HUES48 (cell line): ENCODE measurements around the gene CCIN.

Source experiments
- H3K27ac ChIP-seq: one replicate; pipeline ENCODE4 v1.7.0; 2013; ENCODE audit warnings: low read depth, low read length, inconsistent platforms
- H3K27me3 ChIP-seq: 2 replicates; pipeline ENCODE4 v1.6.1; 2013; ENCODE audit warnings: mild to moderate bottlenecking, low read length; ENCODE audit not compliant: control insufficient read depth, insufficient read depth
- H3K36me3 ChIP-seq: 2 replicates; pipeline ENCODE4 v1.6.1; 2013; ENCODE audit warnings: low read length; ENCODE audit not compliant: control insufficient read depth, insufficient read depth
- H3K4me1 ChIP-seq: 2 replicates; pipeline ENCODE4 v1.6.1; 2013; ENCODE audit warnings: mild to moderate bottlenecking, low read length; ENCODE audit not compliant: control insufficient read depth, insufficient read depth
- H3K4me3 ChIP-seq: 2 replicates; pipeline ENCODE4 v1.5.1; 2013; ENCODE audit warnings: mild to moderate bottlenecking, low read depth, low read length
- H3K9ac ChIP-seq: 2 replicates; pipeline ENCODE4 v1.6.1; 2013; ENCODE audit warnings: mild to moderate bottlenecking, low read depth, low read length, moderate library complexity
- H3K9me3 ChIP-seq: 2 replicates; pipeline ENCODE4 v1.6.1; 2013; ENCODE audit warnings: low read length; ENCODE audit not compliant: control insufficient read depth, insufficient read depth

Gene CCIN

DNA sequence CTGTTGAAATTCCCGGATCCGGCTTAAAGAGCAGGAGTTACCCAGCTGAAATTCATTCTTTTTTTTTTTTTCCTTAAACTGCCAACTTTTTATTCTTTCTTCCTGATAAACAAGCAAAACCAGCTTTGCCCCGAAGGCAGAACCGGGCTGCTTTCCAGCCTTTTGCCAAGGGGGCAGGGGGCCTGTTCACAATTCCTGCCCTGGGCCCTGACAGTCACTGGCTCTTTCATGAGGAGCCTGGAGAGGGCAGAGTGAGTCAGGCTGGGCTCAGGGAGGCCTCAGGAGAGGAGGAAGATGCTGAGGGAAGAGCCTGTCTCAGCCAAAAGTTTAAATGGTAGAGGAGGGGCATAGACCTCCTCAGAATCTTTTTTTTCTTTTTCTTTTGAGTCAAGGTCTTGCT lies 27.9 kb upstream of the CCIN start:
- H3K9ac ChIP-seq: no peak overlapping the region
- H3K4me1 ChIP-seq: peaks cover 8% of the 10 kb centered on the region
- H3K27ac ChIP-seq: no peak overlapping the region
- no peaks in the 10 kb centered on the region for H3K36me3 ChIP-seq
- peaks cover 5% of the 10 kb centered on the region; the same call in 1 of the 2 replicates for H3K9me3 ChIP-seq
- peaks cover 48% of the 10 kb centered on the region for H3K27me3 ChIP-seq
- no peak overlapping the region for H3K4me3 ChIP-seq

- H3K36me3 ChIP-seq: no peaks in the 10 kb centered on the region
- H3K4me1 ChIP-seq: peaks cover 8% of the 10 kb centered on the region
- no peak overlapping the region for H3K9ac ChIP-seq
- H3K4me3 ChIP-seq: no peak overlapping the region
- H3K27me3 ChIP-seq: peaks cover 45% of the 10 kb centered on the region
- H3K27ac ChIP-seq: no peak overlapping the region
- H3K9me3 ChIP-seq: peaks cover 5% of the 10 kb centered on the region; the same call in 1 of the 2 replicates
Observed at GRCh38 chr9:36141761-36142160, 27.4 kb upstream of the CCIN start.

DNA sequence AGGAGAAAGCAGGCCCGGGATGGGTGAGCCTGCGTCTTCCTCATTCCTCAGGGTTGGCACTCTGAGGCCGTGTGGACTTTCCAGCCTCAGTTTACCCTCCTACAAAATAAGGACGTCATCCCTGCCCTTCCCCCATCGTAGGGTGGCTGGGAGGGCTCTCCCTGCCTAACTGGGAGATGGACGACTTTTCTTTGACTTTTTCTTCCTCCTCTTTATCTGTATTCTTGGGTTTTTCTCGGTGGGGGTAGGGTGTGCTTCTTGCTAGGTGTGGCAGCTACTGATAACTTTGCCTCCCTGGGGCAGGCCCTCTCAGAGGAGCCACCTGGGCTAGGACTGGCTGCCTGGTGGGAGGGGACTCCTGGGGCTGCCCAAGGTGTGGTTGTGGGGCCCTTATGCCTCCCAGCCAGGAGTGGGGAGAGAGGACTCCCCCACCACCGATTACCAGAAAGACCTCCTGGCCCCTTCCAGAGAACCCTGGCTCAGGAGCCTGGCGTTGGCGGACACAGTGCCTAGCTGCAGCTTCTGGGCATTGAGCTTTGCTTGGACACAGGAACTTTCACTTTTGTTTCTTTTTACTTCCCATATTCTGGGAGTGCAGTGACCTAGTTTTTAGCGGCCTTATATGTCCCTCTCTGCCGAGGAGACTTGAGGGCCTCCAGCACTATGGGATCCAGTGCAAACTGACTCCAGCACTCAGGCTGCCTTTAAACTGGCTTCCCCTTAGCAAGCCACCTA lies 26.5 kb upstream of the CCIN start:
- Histone ChIP-seq H3K4me3 (no peak overlapping the region), H3K27me3 (peaks cover 35% of the 10 kb centered on the region), H3K9me3 (peaks cover 5% of the 10 kb centered on the region; the same call in 1 of the 2 replicates), H3K27ac (no peak overlapping the region), H3K9ac (no peak overlapping the region), H3K4me1 (peaks cover 2% of the 10 kb centered on the region), H3K36me3 (no peaks in the 10 kb centered on the region)

- peaks cover 5% of the 10 kb centered on the region; the same call in 1 of the 2 replicates for H3K9me3 ChIP-seq
- peaks cover 30% of the 10 kb centered on the region for H3K27me3 ChIP-seq
- no peak overlapping the region for H3K27ac ChIP-seq
- no peak overlapping the region for H3K4me3 ChIP-seq
- H3K4me1 ChIP-seq: no peaks in the 10 kb centered on the region
- H3K36me3 ChIP-seq: no peaks in the 10 kb centered on the region
- no peak overlapping the region for H3K9ac ChIP-seq
Observed at GRCh38 chr9:36143245-36143641, 25.9 kb upstream of the CCIN start.

DNA sequence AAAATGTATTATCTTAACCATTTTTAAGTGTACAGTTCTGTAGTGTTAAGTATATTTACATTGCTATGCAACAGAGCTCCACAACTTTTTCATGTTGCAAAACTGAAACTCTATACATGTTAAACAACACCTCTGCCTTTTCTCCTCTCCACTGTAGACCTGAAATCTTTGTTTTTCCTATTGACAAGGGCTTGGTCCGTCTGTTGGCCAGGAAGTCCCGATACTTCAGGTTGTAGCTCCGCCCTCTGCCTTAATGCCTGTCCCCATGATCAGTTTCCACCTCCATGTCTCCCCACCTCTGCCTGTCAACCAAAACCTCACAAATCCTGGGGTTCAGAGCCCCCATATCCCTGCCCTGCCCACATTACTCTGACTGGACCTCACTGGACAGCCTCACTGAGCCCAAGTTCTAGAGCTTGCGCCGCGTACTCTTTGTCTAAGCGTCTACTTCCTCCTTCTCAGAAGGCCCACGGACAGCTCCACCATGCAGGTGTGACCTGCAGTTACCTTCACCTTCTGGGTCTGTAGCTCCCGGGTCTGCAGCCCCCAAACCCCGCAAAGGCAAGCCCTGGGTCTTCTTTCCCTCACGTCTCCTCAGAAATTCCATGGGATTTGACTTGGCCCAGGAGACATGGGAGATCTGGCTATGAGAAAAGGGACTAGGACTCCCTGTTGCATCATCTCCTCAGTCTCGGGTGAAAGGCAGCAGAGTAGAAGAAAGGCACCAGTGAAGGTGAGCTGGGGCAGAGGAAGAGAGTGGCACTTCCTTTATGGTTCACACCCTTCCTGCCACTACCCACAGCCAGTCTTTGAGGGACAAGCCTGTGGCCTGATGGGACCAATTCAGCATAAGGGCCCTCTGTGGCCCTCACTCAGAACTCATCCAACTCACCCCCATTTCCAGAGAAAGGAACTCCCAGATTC lies 24.6 kb upstream of the CCIN start:
- peaks cover 17% of the 10 kb centered on the region for H3K27me3 ChIP-seq
- H3K4me1 ChIP-seq: no peaks in the 10 kb centered on the region
- no peak overlapping the region for H3K27ac ChIP-seq
- peaks cover 5% of the 10 kb centered on the region; the same call in 1 of the 2 replicates for H3K9me3 ChIP-seq
- H3K36me3 ChIP-seq: no peaks in the 10 kb centered on the region
- no peak overlapping the region for H3K9ac ChIP-seq
- no peak overlapping the region for H3K4me3 ChIP-seq

DNA sequence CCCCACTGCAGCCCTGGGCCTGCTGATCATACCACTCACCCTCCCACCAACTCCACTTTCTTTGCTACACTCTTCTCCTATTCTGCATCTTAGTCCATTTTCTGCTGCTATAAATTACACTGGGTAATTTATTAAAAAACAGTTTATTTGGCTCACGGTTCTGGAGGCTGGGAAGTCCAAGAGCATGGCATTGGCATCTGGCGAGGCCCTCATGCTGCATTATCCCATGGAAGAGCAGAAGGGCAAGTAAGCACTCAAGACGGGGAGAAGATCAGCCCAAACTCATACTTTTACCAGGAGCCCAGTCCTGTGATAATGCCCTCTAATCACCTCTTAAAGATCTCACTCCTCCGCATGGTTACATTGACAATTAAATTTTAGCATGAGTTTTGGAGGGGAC lies 23.2 kb upstream of the CCIN start:
- peaks cover 3% of the 10 kb centered on the region; the same call in 1 of the 2 replicates for H3K27me3 ChIP-seq
- peaks cover 5% of the 10 kb centered on the region; the same call in 1 of the 2 replicates for H3K9me3 ChIP-seq
- H3K4me3 ChIP-seq: no peak overlapping the region
- no peak overlapping the region for H3K27ac ChIP-seq
- H3K36me3 ChIP-seq: no peaks in the 10 kb centered on the region
- no peak overlapping the region for H3K9ac ChIP-seq
- H3K4me1 ChIP-seq: no peaks in the 10 kb centered on the region

GRCh38 chr9:36146651-36147050 lies 22.5 kb upstream of the CCIN start:
- H3K36me3 ChIP-seq: no peaks in the 10 kb centered on the region
- no peak overlapping the region for H3K4me3 ChIP-seq
- H3K27me3 ChIP-seq: no peaks in the 10 kb centered on the region
- H3K9ac ChIP-seq: no peak overlapping the region
- H3K9me3 ChIP-seq: peaks cover 5% of the 10 kb centered on the region; the same call in 1 of the 2 replicates
- H3K4me1 ChIP-seq: no peaks in the 10 kb centered on the region
- no peak overlapping the region for H3K27ac ChIP-seq

- Histone ChIP-seq H3K4me3 (no peak overlapping the region), H3K27me3 (no peaks in the 10 kb centered on the region), H3K36me3 (no peaks in the 10 kb centered on the region), H3K27ac (no peak overlapping the region), H3K9me3 (peaks cover 5% of the 10 kb centered on the region; the same call in 1 of the 2 replicates), H3K4me1 (no peaks in the 10 kb centered on the region), H3K9ac (no peak overlapping the region)
Observed at GRCh38 chr9:36147441-36148175, 21.6 kb upstream of the CCIN start.

GRCh38 chr9:36148311-36149051 lies 20.7 kb upstream of the CCIN start:
- no peaks in the 10 kb centered on the region for H3K27me3 ChIP-seq
- H3K4me1 ChIP-seq: no peaks in the 10 kb centered on the region
- H3K4me3 ChIP-seq: no peak overlapping the region
- H3K36me3 ChIP-seq: no peaks in the 10 kb centered on the region
- H3K9ac ChIP-seq: no peak overlapping the region
- H3K27ac ChIP-seq: no peak overlapping the region
- peaks cover 5% of the 10 kb centered on the region; the same call in 1 of the 2 replicates for H3K9me3 ChIP-seq

DNA sequence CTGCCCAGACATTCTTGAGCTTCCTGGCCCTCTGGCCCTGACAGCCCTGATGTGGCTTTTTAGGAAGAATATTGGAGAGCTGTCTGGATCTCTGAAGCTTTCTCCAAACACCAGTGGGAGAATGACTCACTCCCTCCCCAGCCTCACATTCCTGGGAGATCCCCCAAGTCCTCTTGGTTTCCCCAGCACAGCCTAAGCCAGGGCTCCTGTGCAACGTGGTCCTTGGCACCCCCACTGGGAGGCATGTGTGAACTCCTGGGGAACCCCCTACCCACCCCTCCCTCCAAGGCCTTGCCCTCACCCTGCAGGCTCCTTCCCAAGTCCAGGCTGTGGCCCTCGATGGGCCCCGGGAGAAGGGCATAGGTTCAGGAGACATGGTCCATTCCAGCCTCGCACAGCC lies 20.0 kb upstream of the CCIN start:
- Histone ChIP-seq H3K9me3 (peaks cover 5% of the 10 kb centered on the region; the same call in 1 of the 2 replicates), H3K9ac (no peak overlapping the region), H3K27me3 (no peaks in the 10 kb centered on the region), H3K4me3 (no peak overlapping the region), H3K36me3 (no peaks in the 10 kb centered on the region), H3K27ac (no peak overlapping the region), H3K4me1 (no peaks in the 10 kb centered on the region)
